Measurements from ENCODE around the gene NRGN.
"Not testable (repeated sequence)": the region's sequence is repeated elsewhere in the genome, so short reads cannot be mapped to it uniquely, and the experiment has no call there.

Gene NRGN

GRCh38 chr11:124758355-124759265 lies 18.9 kb downstream of the NRGN start:
- DNase-seq (ENCODE audit: low spot score): peak; percentile 67

GRCh38 chr11:124759266-124760204 lies 19.8 kb downstream of the NRGN start:
- DNase-seq (ENCODE audit: low spot score): no peak

- no peak for DNase-seq (ENCODE audit: low spot score)
These were observed 20.5 kb downstream of the NRGN start for GRCh38 chr11:124760205-124760652.

- no peak for DNase-seq (ENCODE audit: low spot score)
These were observed 21.1 kb downstream of the NRGN start for GRCh38 chr11:124760806-124761205.

- no peak for DNase-seq (ENCODE audit: low spot score)
These were observed 21.8 kb downstream of the NRGN start for GRCh38 chr11:124761301-124762104.

GRCh38 chr11:124762105-124762623 lies 22.4 kb downstream of the NRGN start, which contains the start of gene ESAM:
Gene ESAM (minus strand): TSS chr11:124762290. CDS start chr11:124762154, 136 bp downstream.
- DNase-seq (ENCODE audit: low spot score): peak; percentile 68

- DNase-seq (ENCODE audit: low spot score): no peak
These were observed 22.9 kb downstream of the NRGN start for GRCh38 chr11:124762624-124763155.

GRCh38 chr11:124763156-124763947 lies 23.6 kb downstream of the NRGN start:
- DNase-seq (ENCODE audit: low spot score): peak; percentile 84

GRCh38 chr11:124766156-124766555 lies 26.4 kb downstream of the NRGN start:
- no peak for DNase-seq (ENCODE audit: low spot score)

GRCh38 chr11:124768914-124769313 lies 29.2 kb downstream of the NRGN start:
- no peak for DNase-seq (ENCODE audit: low spot score)

- DNase-seq (ENCODE audit: low spot score): no peak
These were observed 30.3 kb downstream of the NRGN start for GRCh38 chr11:124769806-124770774.

GRCh38 chr11:124770959-124771358 lies 31.2 kb downstream of the NRGN start:
- not testable (repeated sequence) for DNase-seq (ENCODE audit: low spot score)

GRCh38 chr11:124776865-124777645 lies 37.3 kb downstream of the NRGN start:
- DNase-seq (ENCODE audit: low spot score): no peak

GRCh38 chr11:124778281-124778680 lies 38.5 kb downstream of the NRGN start:
- no peak for DNase-seq (ENCODE audit: low spot score)

- no peak for DNase-seq (ENCODE audit: low spot score)
These were observed 39.8 kb downstream of the NRGN start for GRCh38 chr11:124779568-124779967.

GRCh38 chr11:124783002-124783401 lies 43.3 kb downstream of the NRGN start:
- DNase-seq (ENCODE audit: low spot score): no peak

- no peak for DNase-seq (ENCODE audit: low spot score)
These were observed 44.3 kb downstream of the NRGN start for GRCh38 chr11:124784051-124784450.

- no peak for DNase-seq (ENCODE audit: low spot score)
These were observed 48.8 kb downstream of the NRGN start for GRCh38 chr11:124788521-124788920.
